PC-3 (cell line): ENCODE data around the gene NCAPH2. TPM values are rescaled to one million over a fixed set of nuclear protein-coding genes. Genes with fewer than 3 reads are reported as not detected.
"Not testable (repeated sequence)": the region's sequence is repeated elsewhere in the genome, so short reads cannot be mapped to it uniquely, and the experiment has no call there.

Experiments
- ATAC-seq: fragments of 200-7000 bp; cut with Tn5 transposase; 2 replicates; pipeline ENCODE4 v1.9.1; 2020; ENCODE audit warnings: mild to moderate bottlenecking, moderate library complexity
- BruUV-seq: library from RNA; stranded (reverse); fragments of 400-500 nt; replicated peaks from 2 replicates; lab custom pipeline; 2021; lab: Mats Ljungman, UMichigan
- CTCF ChIA-PET: fragments of 300-600 bp; sonication (Branson Sonifier 250); formaldehyde crosslinking; loops from one replicate; lab custom pipeline; 2022; ENCODE audit warnings: antibody characterized with exemption; lab: Charles Lee
- POLR2A ChIA-PET: fragments of 300-600 bp; sonication (Branson Sonifier 250); formaldehyde crosslinking; loops from one replicate; lab custom pipeline; 2022; ENCODE audit warnings: antibody characterized with exemption; ENCODE audit not compliant: unreplicated experiment; lab: Charles Lee
- DNase-seq: peaks from one replicate; pipeline ENCODE4 v3.0.0-alpha.2; 2015
- H2AFZ ChIP-seq: fragments of 300-600 bp; sonication (generic); 2 replicates; pipeline ENCODE4 v1.6.0; 2016; ENCODE audit warnings: antibody characterized with exemption, low read length
- H3F3A ChIP-seq: fragments of 300-600 bp; sonication (generic); one replicate; pipeline ENCODE4 v1.6.0; 2017; ENCODE audit warnings: antibody characterized with exemption, low read length, control low read depth, mild to moderate bottlenecking; ENCODE audit not compliant: unreplicated experiment
- H3K27ac ChIP-seq: fragments of 300-600 bp; sonication (generic); 2 replicates; pipeline ENCODE4 v1.5.1; 2016; ENCODE audit warnings: mild to moderate bottlenecking, low read length
- H3K27me3 ChIP-seq: fragments of 300-600 bp; sonication (generic); 2 replicates; pipeline ENCODE4 v1.6.1; 2016; ENCODE audit warnings: low read length, mixed read lengths
- H3K36me3 ChIP-seq: fragments of 300-600 bp; sonication (generic); 2 replicates; pipeline ENCODE4 v1.6.1; 2016; ENCODE audit warnings: low read depth, mixed run types, low read length, mixed read lengths
- H3K4me1 ChIP-seq: fragments of 300-600 bp; sonication (generic); 2 replicates; pipeline ENCODE4 v1.5.1; 2016; ENCODE audit warnings: low read length; ENCODE audit not compliant: insufficient read depth
- H3K4me2 ChIP-seq: fragments of 300-600 bp; sonication (generic); 2 replicates; pipeline ENCODE4 v1.6.0; 2016; ENCODE audit warnings: low read length
- H3K4me3 ChIP-seq: fragments of 300-600 bp; sonication (generic); 2 replicates; pipeline ENCODE4 v1.5.1; 2016; ENCODE audit warnings: mild to moderate bottlenecking, low read length, mixed read lengths
- H3K79me2 ChIP-seq: fragments of 300-600 bp; sonication (generic); 2 replicates; pipeline ENCODE4 v1.6.1; 2017; ENCODE audit warnings: low read length, mixed read lengths
- H3K9ac ChIP-seq: fragments of 300-600 bp; sonication (generic); 2 replicates; pipeline ENCODE4 v1.6.0; 2016; ENCODE audit warnings: mild to moderate bottlenecking, low read length
- H3K9me2 ChIP-seq: fragments of 300-600 bp; sonication (generic); replicated peaks from 2 replicates; pipeline ENCODE4 v1.6.1; 2016; ENCODE audit warnings: mixed run types, low read length, mixed read lengths
- H3K9me3 ChIP-seq: fragments of 300-600 bp; sonication (generic); 2 replicates; pipeline ENCODE4 v1.6.1; 2016; ENCODE audit warnings: low read length, mixed read lengths
- H4K20me1 ChIP-seq: fragments of 300-600 bp; sonication (generic); 2 replicates; pipeline ENCODE4 v1.6.1; 2016; ENCODE audit warnings: low read length, mixed read lengths
- CTCF ChIP-seq: fragments of 300-600 bp; sonication (generic); conservative IDR thresholded peaks from 2 replicates; pipeline ENCODE4 v1.5.1; 2017; ENCODE audit warnings: antibody characterized with exemption, low read depth, mild to moderate bottlenecking, low read length
- EZH2 ChIP-seq: fragments of 300-600 bp; sonication (generic); IDR thresholded peaks from one replicate; pipeline ENCODE4 v1.6.1; 2017; ENCODE audit warnings: antibody characterized with exemption, mild to moderate bottlenecking, low read length; ENCODE audit not compliant: unreplicated experiment
- EZH2phosphoT487 ChIP-seq: fragments of 300-600 bp; sonication (generic); IDR thresholded peaks from 2 replicates; pipeline ENCODE4 v1.6.1; 2018; ENCODE audit warnings: mild to moderate bottlenecking, antibody characterized with exemption, low read length, borderline replicate concordance
- intact Hi-C: fragments of 100-400 bp; cut with micrococcal nuclease; formaldehyde crosslinking; loops from 2 replicates; pipeline ENCODE4 v1.9.0; 2023
- total RNA-seq: library from RNA; depleted of rRNA; stranded (reverse); fragments of >200 nt; gene quantifications from 2 replicates; pipeline ENCODE4 v1.2.3, GENCODE V29; 2014

Gene NCAPH2
- total RNA-seq, 1 experiment from 2014 or later, result 75.4 TPM

DNA sequence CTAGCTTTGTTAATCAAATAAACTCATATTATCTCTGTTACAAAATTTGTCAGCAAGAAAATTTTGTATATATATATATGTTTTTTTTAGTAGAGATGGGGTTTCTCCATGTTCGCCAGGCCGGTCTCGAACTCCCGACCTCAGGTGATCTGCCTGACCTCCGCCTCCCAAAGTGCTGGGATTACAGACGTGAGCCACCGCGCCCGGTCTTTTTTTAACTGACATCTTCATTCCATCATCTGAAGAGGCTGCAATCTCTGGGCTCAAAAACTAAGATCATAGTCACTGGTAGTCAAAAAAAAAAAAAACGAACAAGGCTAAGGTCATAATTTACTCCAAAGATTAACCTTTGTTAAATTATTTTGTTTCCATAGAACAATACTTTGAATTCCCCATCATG, 32.4 kb downstream of the NCAPH2 start:
- Histone ChIP-seq H3K27me3 (no peaks in the 10 kb centered on the region), H3K9ac (no peak overlapping the region), H2AFZ (no peak overlapping the region), H3K79me2 (no peaks in the 10 kb centered on the region), H3K36me3 (no peaks in the 10 kb centered on the region), H3K27ac (peak overlapping the region; percentile 93), H3K9me2 (no peaks in the 10 kb centered on the region), H3F3A (no peaks in the 10 kb centered on the region), H3K4me3 (no peak overlapping the region), H3K9me3 (no peaks in the 10 kb centered on the region), H3K4me2 (no peak overlapping the region), H3K4me1 (peaks cover 19% of the 10 kb centered on the region), H4K20me1 (no peaks in the 10 kb centered on the region)
- intact Hi-C loops, result no loop called here
- ATAC-seq, result no peak
- no TSS peak for BruUV-seq
- DNase-seq, result no peak
- POLR2A ChIA-PET, result no interaction called here
- no peak for TF ChIP-seq CTCF
- TF ChIP-seq EZH2phosphoT487, result no peak
- no peak for TF ChIP-seq EZH2
- CTCF ChIA-PET, result no interaction called here

- H3K9ac ChIP-seq, BruUV-seq, H3K9me2 ChIP-seq, H3K4me2 ChIP-seq, H3F3A ChIP-seq, H2AFZ ChIP-seq, H3K79me2 ChIP-seq, H3K36me3 ChIP-seq, CTCF ChIA-PET, ATAC-seq, POLR2A ChIA-PET, H4K20me1 ChIP-seq, intact Hi-C loops, H3K4me3 ChIP-seq, H3K9me3 ChIP-seq, H3K27me3 ChIP-seq: not testable (repeated sequence)
- DNase-seq, result peak; percentile 55
- Histone ChIP-seq H3K4me1 (peaks cover 19% of the 10 kb centered on the region), H3K27ac (peak overlapping the region; percentile 93)
Measured at GRCh38 chr22:50541667-50542026, 33.6 kb downstream of the NCAPH2 start.

GRCh38 chr22:50542416-50542927, 34.4 kb downstream of the NCAPH2 start:
- Histone ChIP-seq H3K4me2 (no peak overlapping the region), H3K9me2 (no peaks in the 10 kb centered on the region), H3K9ac (no peak overlapping the region), H3K4me1 (peaks cover 19% of the 10 kb centered on the region), H3K27ac (peak overlapping the region; percentile 34), H3K9me3 (no peaks in the 10 kb centered on the region), H3F3A (no peaks in the 10 kb centered on the region), H3K4me3 (no peak overlapping the region), H3K27me3 (no peaks in the 10 kb centered on the region), H4K20me1 (no peaks in the 10 kb centered on the region), H3K36me3 (no peaks in the 10 kb centered on the region), H3K79me2 (no peaks in the 10 kb centered on the region), H2AFZ (no peak overlapping the region)
- no TSS peak for BruUV-seq
- ATAC-seq, result no peak
- DNase-seq, result no peak
- intact Hi-C loops, result no loop called here
- no peak for TF ChIP-seq CTCF
- no peak for TF ChIP-seq EZH2
- no peak for TF ChIP-seq EZH2phosphoT487
- ChIA-PET CTCF (no interaction called here), POLR2A (no interaction called here)
